Stimulated activated CD4-positive, alpha-beta T cell treated with anti-CD3 and anti-CD28 coated beads, Interleukin-4, amount 100 ng/mL, for 48 hours (primary cell): ENCODE results near the gene BPIFA2.
"Not testable (repeated sequence)": the region's sequence is repeated elsewhere in the genome, so short reads cannot be mapped to it uniquely, and the experiment has no call there.

Experiments used
- DNase-seq, 2 donors: peaks; one replicate each; pipeline ENCODE4 v3.0.0-alpha.2; 2020; ENCODE audit warnings: low read depth in 2 of 2

BPIFA2 gene, protein sequence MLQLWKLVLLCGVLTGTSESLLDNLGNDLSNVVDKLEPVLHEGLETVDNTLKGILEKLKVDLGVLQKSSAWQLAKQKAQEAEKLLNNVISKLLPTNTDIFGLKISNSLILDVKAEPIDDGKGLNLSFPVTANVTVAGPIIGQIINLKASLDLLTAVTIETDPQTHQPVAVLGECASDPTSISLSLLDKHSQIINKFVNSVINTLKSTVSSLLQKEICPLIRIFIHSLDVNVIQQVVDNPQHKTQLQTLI

DNA sequence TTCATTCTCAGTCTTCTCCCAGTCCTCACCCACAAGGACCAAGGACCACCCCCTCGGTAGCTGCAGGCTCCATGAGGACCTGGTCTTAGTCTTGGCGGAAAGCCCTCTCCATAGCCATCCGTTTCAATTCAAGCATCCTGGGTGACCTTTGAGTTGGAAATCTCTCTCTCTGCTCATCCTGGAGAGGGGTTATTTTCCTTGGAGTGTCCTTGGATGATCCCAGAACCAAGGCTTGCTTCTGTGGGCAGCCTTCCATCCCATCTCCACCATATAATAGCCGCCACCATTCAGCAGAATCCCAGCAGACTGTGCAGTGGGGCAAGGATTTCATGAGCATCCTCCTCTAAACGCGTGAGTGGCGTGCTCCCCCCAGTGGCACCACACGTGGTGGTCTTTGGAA is at the start of gene BPIFA2:
Gene BPIFA2, plus strand, starts transcription at position 301 of the 400 bp plus-strand sequence. CDS start 987 bp downstream, outside the sequence.
- no peak for DNase-seq

- no peak for DNase-seq
Measured at GRCh38 chr20:33119725-33120720, 47.9 kb upstream of the BPIFA2 start.

- DNase-seq = no peak
Measured at GRCh38 chr20:33120934-33121333, 47.0 kb upstream of the BPIFA2 start.

- not testable (repeated sequence) for DNase-seq
Measured at GRCh38 chr20:33122297-33122696, 45.7 kb upstream of the BPIFA2 start.

DNA sequence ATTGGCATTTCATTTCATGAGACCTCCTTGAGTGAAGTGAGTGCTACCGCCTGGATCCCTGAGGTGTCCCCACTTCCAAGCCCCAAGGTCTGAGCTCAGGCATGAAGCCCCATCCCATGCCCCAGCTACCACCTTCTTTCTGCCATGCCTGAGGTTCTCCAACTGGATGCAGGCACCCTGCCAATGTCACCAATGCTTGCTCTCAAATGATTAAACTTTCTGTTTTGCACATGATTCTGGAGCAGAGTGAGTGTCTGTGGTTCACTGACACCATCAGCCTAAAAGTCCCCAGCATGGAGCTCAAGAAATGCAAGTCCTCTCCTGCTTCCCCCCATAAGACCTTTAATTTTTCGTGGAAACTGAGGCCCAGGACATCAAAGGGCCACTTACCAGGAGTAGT is 43.7 kb upstream of the BPIFA2 start:
- DNase-seq = no peak

- DNase-seq = no peak
Measured at GRCh38 chr20:33124994-33125393, 43.0 kb upstream of the BPIFA2 start.

GRCh38 chr20:33125983-33126382 is 42.0 kb upstream of the BPIFA2 start:
- no peak for DNase-seq

- no peak for DNase-seq
Measured at GRCh38 chr20:33127422-33128097, 40.4 kb upstream of the BPIFA2 start.

- no peak for DNase-seq
Measured at GRCh38 chr20:33130568-33131061, 37.3 kb upstream of the BPIFA2 start.

GRCh38 chr20:33131949-33132473 is 35.9 kb upstream of the BPIFA2 start:
- DNase-seq = no peak

- no peak for DNase-seq
Measured at GRCh38 chr20:33132513-33133372, 35.2 kb upstream of the BPIFA2 start.

GRCh38 chr20:33133373-33133941 is 34.5 kb upstream of the BPIFA2 start:
- DNase-seq = no peak

GRCh38 chr20:33137195-33137594 is 30.8 kb upstream of the BPIFA2 start:
- no peak for DNase-seq

- no peak for DNase-seq
Measured at GRCh38 chr20:33139467-33139866, 28.5 kb upstream of the BPIFA2 start.

- no peak for DNase-seq
Measured at GRCh38 chr20:33145521-33145920, 22.4 kb upstream of the BPIFA2 start.

DNA sequence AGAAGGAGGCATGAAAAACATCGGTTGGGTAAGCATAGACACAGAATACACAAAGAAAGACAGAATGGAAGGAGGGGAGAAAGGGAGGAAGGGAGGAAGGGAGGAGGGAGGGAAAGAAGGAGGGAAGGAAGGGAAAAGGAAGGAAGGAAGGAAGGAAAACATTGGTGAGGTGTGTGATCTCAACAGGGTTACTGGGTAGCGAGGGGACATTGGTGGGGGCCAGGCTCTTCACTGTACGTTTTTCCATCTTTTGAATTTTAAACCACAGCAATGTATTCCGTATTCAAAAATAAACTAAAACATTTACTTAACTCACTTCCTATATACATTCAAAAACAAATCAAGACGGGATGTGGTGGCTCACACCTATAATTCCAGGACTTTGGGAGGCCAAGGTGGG is 20.7 kb upstream of the BPIFA2 start:
- DNase-seq = no peak

- no peak for DNase-seq
Measured at GRCh38 chr20:33148040-33148439, 19.9 kb upstream of the BPIFA2 start.

DNA sequence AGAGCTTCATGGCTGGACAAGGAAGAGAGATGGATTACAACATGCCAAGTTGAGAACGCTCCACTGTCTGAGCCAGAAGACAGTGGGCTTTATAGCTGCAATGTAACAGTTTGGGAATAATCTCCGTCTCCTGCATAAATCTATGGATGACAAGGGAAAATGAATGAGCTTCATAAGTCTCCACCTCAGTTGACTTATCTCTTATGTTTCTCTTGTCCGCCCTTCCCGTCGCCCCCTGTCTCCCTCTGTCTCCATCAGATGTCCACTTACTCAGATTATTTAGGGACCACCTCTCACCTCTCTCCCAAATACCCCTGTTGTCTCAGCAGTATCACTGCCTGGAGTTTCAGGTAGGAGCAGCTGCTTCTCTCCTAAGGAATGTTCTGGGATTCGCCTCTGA is 13.7 kb upstream of the BPIFA2 start:
- no peak for DNase-seq

GRCh38 chr20:33158637-33159385 is 9.1 kb upstream of the BPIFA2 start:
- no peak for DNase-seq

GRCh38 chr20:33159713-33160112 is 8.2 kb upstream of the BPIFA2 start:
- no peak for DNase-seq
